ENCODE data around the gene GRB10.

GRB10 gene

GRCh38 chr7:50768485-50769474, 13.9 kb downstream of the GRB10 start:
- H3K79me2 ChIP-seq (ENCODE audit: insufficient read depth, low read length), result no peaks in the 10 kb centered on the region
- no peaks in the 10 kb centered on the region for H3K36me3 ChIP-seq (ENCODE audit: insufficient read depth, low read length)
- no peaks in the 10 kb centered on the region for H3K9me3 ChIP-seq (ENCODE audit: insufficient read depth, low read length, severe bottlenecking)
- no peaks in the 10 kb centered on the region for H4K20me1 ChIP-seq (ENCODE audit: insufficient read depth, low read length)
- H3K9ac ChIP-seq (ENCODE audit: low read depth, low read length), result no peak overlapping the region
- H3K27me3 ChIP-seq (ENCODE audit: insufficient read depth, low read length, poor library complexity), result no peaks in the 10 kb centered on the region
- TF ChIP-seq EZH2 (IDR thresholded peaks at IDR 0.05; ENCODE audit: borderline replicate concordance, low read depth, low read length, severe bottlenecking), result no peak
- no peak for TF ChIP-seq CTCF (IDR thresholded peaks at IDR 0.05; ENCODE audit: borderline replicate concordance, extremely low read depth, low read length, poor library complexity, severe bottlenecking)
- H3K27ac ChIP-seq (ENCODE audit: low read length), result no peak overlapping the region
- no peak overlapping the region for H3K4me2 ChIP-seq (ENCODE audit: insufficient read depth, low read length)
- DNase-seq (no peak), ATAC-seq (ENCODE audit: insufficient read depth, low read depth) (no peak)
- no peak overlapping the region for H2AFZ ChIP-seq (ENCODE audit: low read depth, low read length)
- H3K4me3 ChIP-seq (ENCODE audit: low read depth in 1 of 2, low read length in 2 of 2), result no peak overlapping the region
- no peaks in the 10 kb centered on the region for H3K4me1 ChIP-seq (ENCODE audit: insufficient read depth, low read length)

- no peaks in the 10 kb centered on the region for H4K20me1 ChIP-seq (ENCODE audit: insufficient read depth, low read length)
- no peak overlapping the region for H3K9ac ChIP-seq (ENCODE audit: low read depth, low read length)
- H3K9me3 ChIP-seq (ENCODE audit: insufficient read depth, low read length, severe bottlenecking), result no peaks in the 10 kb centered on the region
- no peak overlapping the region for H2AFZ ChIP-seq (ENCODE audit: low read depth, low read length)
- H3K4me3 ChIP-seq (ENCODE audit: low read depth in 1 of 2, low read length in 2 of 2), result no peak overlapping the region
- no peaks in the 10 kb centered on the region for H3K36me3 ChIP-seq (ENCODE audit: insufficient read depth, low read length)
- no peaks in the 10 kb centered on the region for H3K4me1 ChIP-seq (ENCODE audit: insufficient read depth, low read length)
- no peak overlapping the region for H3K4me2 ChIP-seq (ENCODE audit: insufficient read depth, low read length)
- no peaks in the 10 kb centered on the region for H3K27me3 ChIP-seq (ENCODE audit: insufficient read depth, low read length, poor library complexity)
- DNase-seq (no peak), ATAC-seq (ENCODE audit: insufficient read depth, low read depth) (no peak)
- TF ChIP-seq EZH2 (IDR thresholded peaks at IDR 0.05; ENCODE audit: borderline replicate concordance, low read depth, low read length, severe bottlenecking) (no peak), CTCF (IDR thresholded peaks at IDR 0.05; ENCODE audit: borderline replicate concordance, extremely low read depth, low read length, poor library complexity, severe bottlenecking) (no peak)
- H3K27ac ChIP-seq (ENCODE audit: low read length), result no peak overlapping the region
- H3K79me2 ChIP-seq (ENCODE audit: insufficient read depth, low read length), result no peaks in the 10 kb centered on the region
Measured at GRCh38 chr7:50766849-50767207, 15.9 kb downstream of the GRB10 start.

- Histone ChIP-seq H2AFZ (ENCODE audit: low read depth, low read length) (no peak overlapping the region), H4K20me1 (ENCODE audit: insufficient read depth, low read length) (no peaks in the 10 kb centered on the region), H3K27me3 (ENCODE audit: insufficient read depth, low read length, poor library complexity) (no peaks in the 10 kb centered on the region), H3K4me2 (ENCODE audit: insufficient read depth, low read length) (no peak overlapping the region), H3K4me1 (ENCODE audit: insufficient read depth, low read length) (no peaks in the 10 kb centered on the region), H3K4me3 (ENCODE audit: low read depth in 1 of 2, low read length in 2 of 2) (no peak overlapping the region), H3K9me3 (ENCODE audit: insufficient read depth, low read length, severe bottlenecking) (no peaks in the 10 kb centered on the region), H3K9ac (ENCODE audit: low read depth, low read length) (no peak overlapping the region), H3K79me2 (ENCODE audit: insufficient read depth, low read length) (no peaks in the 10 kb centered on the region), H3K27ac (ENCODE audit: low read length) (no peak overlapping the region), H3K36me3 (ENCODE audit: insufficient read depth, low read length) (no peaks in the 10 kb centered on the region)
- TF ChIP-seq EZH2 (IDR thresholded peaks at IDR 0.05; ENCODE audit: borderline replicate concordance, low read depth, low read length, severe bottlenecking) (no peak), CTCF (IDR thresholded peaks at IDR 0.05; ENCODE audit: borderline replicate concordance, extremely low read depth, low read length, poor library complexity, severe bottlenecking) (no peak)
- DNase-seq (no peak), ATAC-seq (ENCODE audit: insufficient read depth, low read depth) (no peak)
Measured at GRCh38 chr7:50766106-50766848, 16.4 kb downstream of the GRB10 start.
